NT2/D1 (cell line): ENCODE data around the gene ZFHX3.

Experiments
- YY1 ChIP-seq: IDR thresholded peaks from 2 replicates; pipeline ENCODE4 v1.6.1; 2011; ENCODE audit not compliant: insufficient read length, insufficient read depth
- ZNF274 ChIP-seq: IDR thresholded peaks from 2 replicates; pipeline ENCODE4 v1.6.1; 2011; ENCODE audit warnings: mild to moderate bottlenecking, low read depth, low read length

GRCh38 chr16:72974142-72974769 lies 73.7 kb downstream of the ZFHX3 start:
- TF ChIP-seq YY1 (no peak), ZNF274 (no peak)
